Body of pancreas (tissue), 4 donors: ENCODE results near the gene TBX1.

Experiments used
- CTCF ChIP-seq, 7 experiments: fragments of 450-650 bp in 4 of 7; fragments of 200-600 bp in 3 of 7; sonication (generic) in 3 of 7; IDR thresholded peaks; one replicate each; pipeline ENCODE4 v1.5.1; 2016 to 2019; ENCODE audit warnings: antibody characterized with exemption in 7 of 7
- POLR2A ChIP-seq, 3 donors: fragments of 450-650 bp; IDR thresholded peaks; one replicate each; pipeline ENCODE4 v1.6.1; 2016; ENCODE audit warnings: antibody characterized with exemption in 3 of 3, mild to moderate bottlenecking in 2 of 3

GRCh38 chr22:19734163-19734562 lies 26.4 kb upstream of the TBX1 start:
- no peak for TF ChIP-seq CTCF (IDR thresholded peaks at IDR 0.05)
- no peak for TF ChIP-seq POLR2A (IDR thresholded peaks at IDR 0.05)
